RCC 7860 (cell line): ENCODE measurements around the gene TMEM175.

Experiments
- DNase-seq: peaks from one replicate; pipeline ENCODE4 v3.0.0-alpha.2; 2015; ENCODE audit warnings: low spot score
- FAIRE-seq: peaks from 2 replicates; lab custom pipeline; 2012; peaks lifted over from hg19 to GRCh38; lab: Jason Lieb, UNC

Gene TMEM175

GRCh38 chr4:1000686-1001260 lies 68.5 kb downstream of the TMEM175 start:
- FAIRE-seq (no peak), DNase-seq (no peak)

DNA sequence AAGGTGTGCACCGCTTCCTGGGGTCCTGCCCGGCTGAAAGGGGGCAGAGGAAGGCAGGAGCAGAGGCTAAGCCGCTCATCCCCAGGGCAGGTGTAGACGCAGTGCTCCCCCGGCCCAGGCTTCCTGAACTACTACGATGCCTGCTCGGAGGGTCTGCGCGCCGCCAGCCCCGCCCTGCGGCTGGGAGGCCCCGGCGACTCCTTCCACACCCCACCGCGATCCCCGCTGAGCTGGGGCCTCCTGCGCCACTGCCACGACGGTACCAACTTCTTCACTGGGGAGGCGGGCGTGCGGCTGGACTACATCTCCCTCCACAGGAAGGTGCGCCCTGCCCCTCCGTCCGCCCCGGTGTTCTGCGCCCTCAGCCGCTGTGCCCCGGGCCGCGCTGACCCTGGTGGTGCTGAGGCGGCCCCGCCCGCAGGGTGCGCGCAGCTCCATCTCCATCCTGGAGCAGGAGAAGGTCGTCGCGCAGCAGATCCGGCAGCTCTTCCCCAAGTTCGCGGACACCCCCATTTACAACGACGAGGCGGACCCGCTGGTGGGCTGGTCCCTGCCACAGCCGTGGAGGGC lies 69.4 kb downstream of the TMEM175 start:
- DNase-seq (no peak), FAIRE-seq (no peak)

- FAIRE-seq (no peak), DNase-seq (no peak)
Observed at GRCh38 chr4:1002131-1002630, 69.9 kb downstream of the TMEM175 start.

- DNase-seq (no peak), FAIRE-seq (no peak)
Observed at GRCh38 chr4:1002631-1003251, 70.5 kb downstream of the TMEM175 start.

GRCh38 chr4:1003271-1004070 lies 71.2 kb downstream of the TMEM175 start:
- FAIRE-seq, result no peak
- no peak for DNase-seq

DNA sequence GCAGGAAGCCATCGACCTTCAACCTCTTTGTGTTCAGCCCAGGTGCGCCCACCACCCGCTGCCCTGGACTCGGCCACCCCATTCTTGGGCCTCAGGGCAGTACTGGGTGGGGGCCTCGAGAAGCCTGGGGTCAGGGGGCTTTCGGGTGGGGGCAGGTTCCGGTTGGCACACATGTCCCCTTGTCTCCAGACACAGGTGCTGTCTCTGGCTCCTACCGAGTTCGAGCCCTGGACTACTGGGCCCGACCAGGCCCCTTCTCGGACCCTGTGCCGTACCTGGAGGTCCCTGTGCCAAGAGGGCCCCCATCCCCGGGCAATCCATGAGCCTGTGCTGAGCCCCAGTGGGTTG lies 71.8 kb downstream of the TMEM175 start:
- FAIRE-seq, result no peak
- DNase-seq, result no peak

DNA sequence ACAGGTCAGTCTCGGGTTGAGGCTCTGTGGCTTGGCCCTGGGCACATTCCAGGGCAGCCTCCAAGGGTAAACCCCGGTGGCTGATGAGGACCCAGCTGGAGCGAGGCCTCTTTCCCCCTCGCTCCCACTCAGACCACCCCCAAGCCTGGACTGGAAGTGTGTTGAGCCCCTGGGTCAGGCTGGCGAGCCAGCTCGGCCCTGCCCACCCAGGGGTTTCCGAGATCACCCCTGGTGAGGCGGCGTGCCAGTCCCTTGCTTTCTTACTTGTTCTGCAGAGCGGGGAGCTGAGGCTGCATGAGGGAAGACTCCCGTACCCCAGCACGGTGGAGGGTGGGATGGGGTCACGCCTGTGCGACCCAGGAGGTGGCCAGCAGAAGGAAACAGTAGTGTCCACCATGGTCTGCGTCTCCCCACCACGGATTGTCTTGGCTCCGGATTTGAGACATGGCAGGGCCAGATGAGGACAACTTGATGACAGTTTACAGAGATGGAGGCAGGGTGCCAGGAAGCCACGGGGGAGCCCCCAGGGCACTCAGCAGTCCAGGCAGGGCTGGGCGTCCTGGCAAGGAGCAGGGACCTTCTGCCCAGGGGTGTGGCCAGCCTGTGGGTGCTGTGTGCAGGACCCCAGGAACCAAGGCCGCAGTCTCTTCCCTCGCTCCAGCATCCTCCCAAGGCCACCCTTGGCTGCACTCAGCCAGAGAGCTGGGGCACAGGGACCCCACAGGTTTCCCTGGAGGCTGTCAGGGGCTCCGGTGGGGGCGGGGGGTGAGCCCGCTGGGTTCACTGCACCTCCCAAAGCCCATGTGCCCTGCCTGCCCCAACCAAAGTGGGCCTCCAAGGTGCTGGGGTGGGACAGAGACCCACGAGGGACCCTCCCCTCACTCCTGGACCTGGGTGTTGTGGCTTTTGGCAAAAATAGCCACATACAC lies 72.6 kb downstream of the TMEM175 start:
- FAIRE-seq (no peak), DNase-seq (no peak)

GRCh38 chr4:1006856-1007255 lies 74.6 kb downstream of the TMEM175 start:
- DNase-seq (no peak), FAIRE-seq (no peak)
